Mucosa of gallbladder (tissue), 1 donor: ENCODE results near the gene ARHGEF1. TPM values are rescaled to one million over a fixed set of nuclear protein-coding genes. Genes with fewer than 3 reads are reported as not detected.
A peak's percentile ranks its signal among the peaks of the same experiment; 100 is the strongest.
"Not testable (repeated sequence)": the region's sequence is repeated elsewhere in the genome, so short reads cannot be mapped to it uniquely, and the experiment has no call there.

Source experiments
- DNase-seq: peaks from one replicate; pipeline ENCODE4 v3.0.0-alpha.2; 2020; ENCODE audit warnings: low spot score
- total RNA-seq: library from RNA; stranded (reverse); gene quantifications from one replicate; pipeline ENCODE4 v1.2.1, GENCODE V29; 2021
- donor health status: DM: no; HTN: no; CAD: no.

Gene ARHGEF1
- total RNA-seq, 1 donor from 2014 or later = 115 TPM

GRCh38 chr19:41863209-41863931, 19.6 kb upstream of the ARHGEF1 start:
- DNase-seq = no peak

DNA sequence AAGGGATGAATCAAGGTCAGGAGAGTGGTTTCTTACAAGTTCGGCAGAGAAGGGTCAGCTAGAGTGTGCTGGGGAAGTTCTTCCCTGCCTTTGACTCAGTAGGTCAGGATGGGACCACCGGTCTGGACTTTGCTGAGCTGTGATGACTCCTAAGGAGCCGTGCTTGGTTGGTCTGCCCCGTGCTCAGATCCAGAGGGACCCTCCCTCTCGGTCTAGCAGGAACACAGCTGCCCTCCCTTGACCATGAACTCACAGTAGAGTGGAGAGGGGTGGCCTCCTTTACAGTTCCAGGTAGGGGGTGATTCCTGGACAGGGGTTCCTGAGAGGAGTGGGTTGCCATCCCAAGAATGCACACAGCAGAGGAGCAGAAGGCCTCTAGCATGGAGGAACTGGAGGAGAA, 18.6 kb upstream of the ARHGEF1 start:
- DNase-seq = no peak

GRCh38 chr19:41866284-41866683, 16.7 kb upstream of the ARHGEF1 start:
- no peak for DNase-seq

GRCh38 chr19:41868120-41868988, 14.6 kb upstream of the ARHGEF1 start:
- DNase-seq = no peak

DNA sequence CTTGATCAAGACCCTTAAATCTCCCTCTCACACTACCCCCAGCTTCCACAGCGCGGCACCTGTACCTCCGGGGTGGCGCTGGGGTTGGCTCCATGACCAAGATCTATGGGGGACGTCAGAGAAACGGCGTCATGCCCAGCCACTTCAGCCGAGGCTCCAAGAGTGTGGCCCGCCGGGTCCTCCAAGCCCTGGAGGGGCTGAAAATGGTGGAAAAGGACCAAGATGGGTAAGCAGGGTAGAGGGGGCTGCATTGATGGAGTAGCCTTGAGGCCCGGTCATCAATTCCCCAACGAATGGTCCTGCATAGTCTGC, 14.0 kb upstream of the ARHGEF1 start:
- no peak for DNase-seq

DNA sequence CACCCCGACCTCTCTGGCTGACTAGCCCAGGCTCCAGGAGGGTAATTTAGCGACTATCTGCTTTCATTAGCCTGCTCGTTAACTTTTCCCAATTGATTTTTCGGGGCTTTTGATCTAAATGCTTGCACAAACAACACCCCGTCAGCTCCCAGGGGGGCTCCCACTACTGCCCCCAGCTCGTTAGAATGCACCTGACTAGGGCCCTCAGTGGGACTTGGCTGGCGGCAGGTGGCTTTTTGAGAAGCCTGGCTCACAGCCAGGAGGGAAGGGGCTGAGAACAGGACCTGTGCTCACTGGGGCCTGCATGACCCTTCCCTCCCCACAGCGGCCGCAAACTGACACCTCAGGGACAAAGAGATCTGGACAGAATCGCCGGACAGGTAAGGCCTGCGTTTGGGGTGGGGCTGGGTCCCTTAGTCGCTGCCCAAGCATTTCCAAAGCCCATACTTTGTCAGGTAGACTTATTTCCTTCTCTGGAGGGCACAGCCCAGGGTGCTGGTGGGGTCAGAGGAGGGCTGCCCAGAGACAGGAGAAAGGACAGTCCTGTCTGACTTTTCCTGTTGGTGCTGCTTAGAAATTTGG, 13.5 kb upstream of the ARHGEF1 start:
- DNase-seq = no peak

DNA sequence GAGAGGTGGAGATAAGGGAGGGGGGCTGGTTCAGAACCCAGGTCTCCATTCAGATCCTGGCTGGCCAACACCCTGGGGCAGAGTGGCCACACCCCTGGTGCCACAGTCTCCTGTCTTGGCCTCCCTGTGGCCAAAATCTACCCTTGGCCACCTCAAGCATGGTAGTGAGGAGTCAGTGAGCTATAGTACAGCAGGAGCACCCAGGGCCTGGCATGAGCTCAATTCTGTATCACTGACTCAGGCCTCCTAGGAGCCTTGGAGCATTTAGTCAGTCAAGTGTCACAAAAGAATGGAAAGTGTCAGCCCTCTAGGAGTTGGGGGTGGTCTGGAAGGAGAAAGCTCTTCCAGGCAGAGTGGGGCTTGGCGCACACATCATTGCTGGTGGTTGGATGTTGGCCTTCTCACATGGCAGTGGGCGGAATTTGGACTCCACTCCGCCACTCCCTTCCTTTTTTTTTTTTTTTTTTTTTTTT, 12.5 kb upstream of the ARHGEF1 start:
- DNase-seq = no peak

- no peak for DNase-seq
These were observed 11.2 kb upstream of the ARHGEF1 start for GRCh38 chr19:41871573-41872383.

DNA sequence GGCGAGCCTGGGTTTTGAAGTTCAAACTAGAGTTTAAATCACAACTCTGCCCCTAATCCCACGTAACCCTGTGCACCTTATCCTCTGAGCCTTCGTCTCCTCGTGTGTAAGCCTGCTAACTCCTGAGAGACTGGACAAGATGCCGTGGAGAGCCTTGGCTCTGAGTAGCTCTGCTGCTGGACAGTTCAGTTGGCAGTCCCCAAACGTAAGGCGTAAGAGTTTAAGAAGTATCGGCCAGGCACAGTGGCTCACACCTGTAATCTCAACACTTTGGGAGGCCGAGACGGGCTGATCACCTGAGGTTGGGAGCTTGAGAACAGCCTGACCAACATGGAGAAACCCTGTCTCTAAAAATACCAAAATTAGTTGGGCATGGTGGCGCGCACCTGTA, 10.6 kb upstream of the ARHGEF1 start:
- no peak for DNase-seq

DNA sequence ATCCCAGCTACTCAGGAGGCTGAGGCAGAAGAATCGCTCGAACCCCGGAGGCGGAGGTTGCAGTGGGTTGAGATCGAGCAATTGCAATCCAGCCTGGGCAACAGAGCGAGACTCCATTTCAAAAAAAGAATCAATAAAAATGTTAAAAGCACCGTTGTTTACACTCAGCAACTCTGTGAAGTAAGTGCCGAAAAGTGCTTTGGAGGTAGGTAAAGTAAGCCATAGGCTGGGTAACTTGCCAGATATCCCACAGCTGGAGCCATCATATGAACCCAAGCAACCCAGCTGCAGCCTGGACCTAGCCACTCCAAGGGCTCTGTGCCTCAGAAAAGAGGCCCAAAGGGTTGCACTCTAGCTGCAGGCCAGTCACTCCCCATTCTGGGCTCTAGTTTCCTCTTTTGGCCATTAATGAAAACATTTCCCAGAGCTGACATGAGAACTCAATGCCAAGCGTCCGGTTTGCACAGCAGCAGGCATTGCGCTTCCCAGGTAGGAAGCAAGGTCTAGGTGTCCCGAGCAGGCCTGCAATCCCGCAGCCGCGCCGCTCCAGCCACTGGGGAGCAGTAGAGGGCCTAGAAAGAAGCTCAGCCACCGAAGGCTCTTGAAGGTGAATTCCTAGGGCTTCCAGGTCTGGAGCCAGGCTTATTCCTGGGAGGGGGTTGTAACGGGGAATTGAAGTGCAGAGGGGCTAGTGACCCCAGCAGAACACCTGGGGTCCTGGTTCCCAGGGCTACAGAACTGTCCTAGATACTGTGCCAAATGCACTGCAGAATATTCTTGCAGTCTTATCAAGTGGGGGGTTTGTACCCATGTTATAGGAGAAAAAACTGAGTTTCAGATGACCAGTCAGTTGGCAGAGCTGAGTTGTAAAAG, 10.0 kb upstream of the ARHGEF1 start:
- peak; percentile 76 for DNase-seq

- not testable (repeated sequence) for DNase-seq
These were observed 7.0 kb upstream of the ARHGEF1 start for GRCh38 chr19:41875973-41876372.

- no peak for DNase-seq
These were observed 5.8 kb upstream of the ARHGEF1 start, which contains the start of gene CD79A for GRCh38 chr19:41876847-41877832. CD79A (plus strand) TSS chr19:41877279; CDS start chr19:41877305, 26 bp downstream.

DNA sequence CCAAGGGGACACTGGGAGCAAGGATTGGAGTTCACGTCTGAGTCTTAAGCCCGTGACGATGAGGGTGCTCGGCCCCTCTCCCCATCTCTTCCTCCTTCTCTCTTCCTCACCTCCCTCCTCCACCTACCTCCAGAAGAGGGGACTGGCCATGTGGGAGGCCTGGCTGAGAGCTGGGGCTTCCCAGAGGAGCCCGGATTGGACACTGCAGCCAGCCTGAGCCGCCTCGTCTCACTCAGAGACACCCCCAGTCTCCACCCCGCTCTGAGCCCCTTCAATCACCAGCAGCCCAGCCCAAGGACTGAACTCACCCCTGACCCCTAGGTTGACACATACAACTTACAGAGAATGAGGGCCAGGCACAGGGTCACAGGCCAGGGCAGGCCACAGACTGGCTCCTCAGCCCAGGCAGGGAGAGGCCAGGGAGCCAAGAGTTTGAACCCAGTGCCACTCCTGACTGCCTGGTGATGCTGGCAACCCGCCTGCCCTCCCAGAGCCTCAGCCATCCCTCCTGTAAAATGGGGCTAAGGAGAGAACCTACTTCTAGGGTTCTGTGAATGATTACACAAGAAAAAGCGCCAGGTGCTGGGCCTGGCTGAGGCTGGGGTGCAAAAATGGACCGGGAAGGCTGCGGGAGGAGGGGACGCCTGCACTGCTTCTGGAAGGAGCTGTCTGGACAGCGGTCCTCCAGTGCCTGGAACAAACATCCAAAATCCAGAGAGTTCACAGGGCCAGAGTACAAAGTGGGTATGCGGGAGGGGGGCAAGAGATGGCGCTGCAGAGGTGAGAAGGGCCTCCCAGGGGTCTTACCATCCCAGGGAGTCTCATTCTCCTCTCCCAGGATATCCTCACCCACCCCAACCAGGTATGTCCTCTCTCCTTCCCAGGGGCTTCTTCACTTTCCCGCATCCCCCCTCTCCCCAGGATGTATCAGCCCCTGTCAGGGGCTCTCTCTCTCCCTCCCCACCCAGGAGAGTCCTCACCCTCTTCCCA, 4.8 kb upstream of the ARHGEF1 start:
- no peak for DNase-seq

- no peak for DNase-seq
These were observed 3.9 kb upstream of the ARHGEF1 start for GRCh38 chr19:41879080-41879479.

GRCh38 chr19:41879670-41880328, 3.2 kb upstream of the ARHGEF1 start:
- no peak for DNase-seq

- DNase-seq = no peak
These were observed 2.7 kb upstream of the ARHGEF1 start for GRCh38 chr19:41880329-41880708.

DNA sequence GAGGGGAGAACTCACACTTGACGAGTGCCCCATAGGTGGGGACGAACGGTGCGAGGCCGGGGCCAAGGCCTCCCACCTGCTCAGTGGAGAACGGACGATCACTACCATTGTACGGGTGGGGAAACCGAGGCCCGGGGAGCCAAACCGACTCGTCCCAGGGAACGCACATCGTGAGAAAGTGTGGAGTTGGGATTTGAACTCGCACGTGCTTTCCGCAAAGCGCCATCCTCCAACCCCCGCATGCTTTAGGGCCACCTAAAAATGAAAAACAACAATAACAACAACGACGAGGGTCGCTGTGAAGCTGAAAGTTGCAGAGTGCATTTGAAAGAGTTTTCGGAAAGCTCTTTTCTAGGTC, 458 bp downstream of the ARHGEF1 start:
- no peak for DNase-seq
